Metanephros (tissue), 2 donors: ENCODE measurements around the gene GPR32. TPM values are rescaled to one million over a fixed set of nuclear protein-coding genes. Genes with fewer than 3 reads are reported as not detected.
A peak's percentile ranks its signal among the peaks of the same experiment; 100 is the strongest.

Source experiments
- small RNA-seq: library from RNA; depleted of rRNA; stranded (forward); fragments of <200 nt; gene quantifications from one replicate; pipeline ENCODE3, GENCODE V24; 2014; ENCODE audit warnings: low replicate concordance
- total RNA-seq: library from RNA; depleted of rRNA; stranded (reverse); fragments of >200 nt; gene quantifications from one replicate; pipeline ENCODE4 v1.2.3, GENCODE V29; 2014

Gene GPR32
- total RNA-seq = not detected

GRCh38 chr19:50770164-50770563, at the start of gene GPR32:
TSS of gene GPR32 (plus strand) at chr19:50770464. CDS start at chr19:50770601, 137 bp downstream.

DNA sequence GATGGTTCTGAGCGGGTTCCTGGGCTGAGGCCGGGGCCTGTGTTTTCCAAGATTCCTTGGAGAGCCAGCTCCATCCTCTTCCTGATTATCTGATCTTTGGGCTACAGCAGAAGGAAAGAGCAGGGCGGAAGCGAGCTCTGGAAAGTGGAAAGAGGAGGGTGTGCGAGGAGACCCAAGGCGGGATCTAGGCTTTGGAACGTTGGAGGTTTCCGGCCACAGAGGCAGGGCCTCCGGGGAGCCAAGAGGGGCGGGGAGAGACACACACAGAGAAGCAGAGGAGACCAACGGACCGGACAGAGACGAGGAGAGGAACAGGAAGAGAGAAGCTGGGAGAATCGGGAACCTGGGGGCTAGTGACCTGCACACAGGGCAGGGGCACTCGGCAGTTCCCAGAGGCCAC, 47.2 kb upstream of the GPR32 start, which contains the start of gene CLEC11A:
Gene CLEC11A, plus strand, starts transcription at position 296 of the 400 bp plus-strand sequence. CDS start 162 bp downstream, outside the sequence.

GRCh38 chr19:50790396-50790795, 20.1 kb downstream of the GPR32 start, which contains the start of gene ACP4:
TSS of gene ACP4 (plus strand) at chr19:50790415. CDS start at chr19:50790415, 0 bp downstream.

Small RNA genes within 50 kb of the gene (small RNA-seq; reads per million reads assigned to genes)
- gene SNORD88A (178 reads per million, percentile 98 among the genes with 10 or more reads in this experiment), gene SNORD88B (not detected), gene SNORD88C (not detected)

Other genes starting within 250 kb of the GPR32 start
- 35.3 TPM for gene LRRC4B, start 202.0 kb upstream of the GPR32 start, total RNA-seq
- gene SYT3, start 130.6 kb upstream of the GPR32 start, total RNA-seq = 0.76 TPM
- gene C19orf81, start 121.0 kb upstream of the GPR32 start, total RNA-seq = 6.2 TPM
- 10.2 TPM for gene SHANK1, start 50.7 kb upstream of the GPR32 start, total RNA-seq
- 61.6 TPM for gene CLEC11A, start 47.1 kb upstream of the GPR32 start, total RNA-seq
- gene ACP4, start 20.0 kb downstream of the GPR32 start, total RNA-seq = not detected
- 0.35 TPM for gene KLK1, start 53.3 kb downstream of the GPR32 start, total RNA-seq
- gene KLK15, start 63.1 kb downstream of the GPR32 start, total RNA-seq = not detected
- not detected for gene KLK3, start 84.5 kb downstream of the GPR32 start, total RNA-seq
- not detected for gene KLK2, start 103.0 kb downstream of the GPR32 start, total RNA-seq
- not detected for gene KLK4, start 140.9 kb downstream of the GPR32 start, total RNA-seq
- 0.93 TPM for gene KLK5, start 182.6 kb downstream of the GPR32 start, total RNA-seq
- gene KLK6, start 199.1 kb downstream of the GPR32 start, total RNA-seq = 6.7 TPM
- gene KLK7, start 213.5 kb downstream of the GPR32 start, total RNA-seq = 2.9 TPM
- gene KLK8, start 231.1 kb downstream of the GPR32 start, total RNA-seq = 3.3 TPM
- 0.76 TPM for gene KLK10, start 249.2 kb downstream of the GPR32 start, total RNA-seq